RWPE2 (cell line): ENCODE results near the gene DBNL.

Source experiments
- ATAC-seq: fragments of 200-7000 bp; cut with Tn5 transposase; 3 replicates; pipeline ENCODE4 v1.9.1; 2021; ENCODE audit warnings: low read depth
- DNase-seq: peaks from one replicate; pipeline ENCODE4 v3.0.0-alpha.2; 2020; ENCODE audit warnings: low spot score
- H3K27ac ChIP-seq: fragments of 450-650 bp; 2 replicates; pipeline ENCODE4 v1.5.1; 2017; ENCODE audit warnings: mild to moderate bottlenecking; ENCODE audit not compliant: poor library complexity, severe bottlenecking
- H3K27me3 ChIP-seq: fragments of 250-450 bp; sonication (Bioruptor Pico); 2 replicates; pipeline ENCODE4 v1.5.1; 2021; ENCODE audit warnings: mild to moderate bottlenecking, moderate library complexity; ENCODE audit not compliant: insufficient read depth, poor library complexity, severe bottlenecking
- H3K36me3 ChIP-seq: fragments of 250-450 bp; sonication (Bioruptor Pico); 2 replicates; pipeline ENCODE4 v1.5.1; 2020; ENCODE audit warnings: low read depth, mild to moderate bottlenecking, moderate library complexity
- H3K4me1 ChIP-seq: fragments of 250-450 bp; sonication (Bioruptor Pico); 2 replicates; pipeline ENCODE4 v1.5.1; 2021; ENCODE audit warnings: mild to moderate bottlenecking, moderate library complexity; ENCODE audit not compliant: insufficient read depth, poor library complexity, severe bottlenecking
- H3K4me3 ChIP-seq: fragments of 250-450 bp; sonication (Bioruptor Pico); 2 replicates; pipeline ENCODE4 v1.5.1; 2021; ENCODE audit warnings: mild to moderate bottlenecking, moderate library complexity; ENCODE audit not compliant: severe bottlenecking
- H3K9me3 ChIP-seq: fragments of 250-450 bp; sonication (Bioruptor Pico); 2 replicates; pipeline ENCODE4 v1.5.1; 2021; ENCODE audit warnings: mild to moderate bottlenecking, moderate library complexity; ENCODE audit not compliant: severe bottlenecking
- CTCF ChIP-seq: fragments of 450-650 bp; IDR thresholded peaks from one replicate; pipeline ENCODE4 v1.5.1; 2017; ENCODE audit warnings: mild to moderate bottlenecking, moderate library complexity; ENCODE audit not compliant: poor library complexity, severe bottlenecking

The DBNL gene

GRCh38 chr7:44064791-44065430, 20.4 kb downstream of the DBNL start:
- no peak overlapping the region for H3K27ac ChIP-seq
- no peaks in the 10 kb centered on the region for H3K9me3 ChIP-seq
- H3K4me3 ChIP-seq = no peak overlapping the region
- no peak for TF ChIP-seq CTCF
- H3K36me3 ChIP-seq = peaks cover 4% of the 10 kb centered on the region
- H3K4me1 ChIP-seq = no peaks in the 10 kb centered on the region
- no peaks in the 10 kb centered on the region for H3K27me3 ChIP-seq
- ATAC-seq = peak; percentile 12
- DNase-seq = peak; percentile 58

GRCh38 chr7:44065431-44066110, 21.1 kb downstream of the DBNL start, which contains the start of gene PGAM2:
TSS of gene PGAM2 (minus strand) at chr7:44065567. CDS start at chr7:44065529, 38 bp downstream.
- TF ChIP-seq CTCF = no peak
- H3K4me3 ChIP-seq = no peak within 1 kb of the TSS
- peak; percentile 61 for DNase-seq
- ATAC-seq = peak; percentile 46
- no peaks in the 10 kb centered on the region for H3K27me3 ChIP-seq
- H3K9me3 ChIP-seq = no peaks in the 10 kb centered on the region
- no peak within 1 kb of the TSS for H3K27ac ChIP-seq
- H3K4me1 ChIP-seq = peaks cover 5% of the 10 kb centered on the region
- H3K36me3 ChIP-seq = no peaks in the 10 kb centered on the region; the same call in 1 of the 2 replicates

- Histone ChIP-seq H3K4me3 (no peak overlapping the region), H3K27ac (no peak overlapping the region), H3K9me3 (no peaks in the 10 kb centered on the region), H3K27me3 (no peaks in the 10 kb centered on the region), H3K4me1 (peaks cover 10% of the 10 kb centered on the region), H3K36me3 (no peaks in the 10 kb centered on the region)
- TF ChIP-seq CTCF = no peak
- peak; percentile 42 for DNase-seq
- ATAC-seq = no peak; the same call in 2 of the 3 replicates
These were observed 21.6 kb downstream of the DBNL start for GRCh38 chr7:44066111-44066460.

- no peak overlapping the region for H3K4me3 ChIP-seq
- ATAC-seq = peak; percentile 0; the same call in 1 of the 3 replicates
- no peaks in the 10 kb centered on the region for H3K9me3 ChIP-seq
- H3K36me3 ChIP-seq = no peaks in the 10 kb centered on the region
- no peak for TF ChIP-seq CTCF
- peak; percentile 45 for DNase-seq
- peaks cover 15% of the 10 kb centered on the region for H3K4me1 ChIP-seq
- no peak overlapping the region for H3K27ac ChIP-seq
- H3K27me3 ChIP-seq = no peaks in the 10 kb centered on the region
These were observed 22.1 kb downstream of the DBNL start for GRCh38 chr7:44066494-44067063.
